Thoracic aorta (tissue), 2 donors: ENCODE data around the gene TSKS. TPM values are rescaled to one million over a fixed set of nuclear protein-coding genes. Genes with fewer than 3 reads are reported as not detected.

Source experiments
- total RNA-seq, 2 donors: library from RNA; depleted of rRNA; stranded (reverse); fragments of >200 nt; gene quantifications; one replicate each; pipeline versions ENCODE4 v1.1.0 to v1.2.3, GENCODE V29; 2016

TSKS gene
- total RNA-seq, 2 donors from 2014 or later: not detected

Other genes with a start within 250 kb of the TSKS start
- 100 to 1,000 TPM in 1 of 2 donors, 10 to 100 TPM in 1; 65.3 to 111 TPM for gene RCN3, start 235.3 kb downstream of the TSKS start, total RNA-seq
- 10 to 100 TPM; 30.8 to 46.8 TPM for gene NOSIP, start 182.8 kb downstream of the TSKS start, total RNA-seq
- not detected for gene PRRG2, start 182.0 kb downstream of the TSKS start, total RNA-seq
- gene PRR12, start 172.1 kb downstream of the TSKS start, total RNA-seq: 10 to 100 TPM; 12.4 to 24.5 TPM
- gene RRAS, start 123.2 kb downstream of the TSKS start, total RNA-seq: 100 to 1,000 TPM in 1 of 2 donors, 10 to 100 TPM in 1; 82.2 to 188 TPM
- 10 to 100 TPM; 27.3 to 30.6 TPM for gene SCAF1, start 121.1 kb downstream of the TSKS start, total RNA-seq
- gene IRF3, start 97.4 kb downstream of the TSKS start, total RNA-seq: 10 to 100 TPM; 33.2 to 52.9 TPM
- gene BCL2L12, start 97.4 kb downstream of the TSKS start, total RNA-seq: 1 to 10 TPM; 2.5 to 3.0 TPM
- 100 to 1,000 TPM; 116 to 118 TPM for gene PRMT1, start 86.0 kb downstream of the TSKS start, total RNA-seq
- 1 to 10 TPM; 2.8 to 6.4 TPM for gene ADM5, start 73.7 kb downstream of the TSKS start, total RNA-seq
- gene CPT1C, start 72.2 kb downstream of the TSKS start, total RNA-seq: 1 to 10 TPM; 2.5 to 3.9 TPM
- gene AP2A1, start 3.7 kb upstream of the TSKS start, total RNA-seq: 10 to 100 TPM; 81.1 to 89.7 TPM
- gene FUZ, start 50.0 kb upstream of the TSKS start, total RNA-seq: 10 to 100 TPM; 23.6 to 27.3 TPM
- 10 to 100 TPM; 29.8 to 37.0 TPM for gene MED25, start 55.0 kb upstream of the TSKS start, total RNA-seq
- 10 to 100 TPM; 62.9 to 72.2 TPM for gene PTOV1, start 87.9 kb upstream of the TSKS start, total RNA-seq
- gene PNKP, start 104.3 kb upstream of the TSKS start, total RNA-seq: 10 to 100 TPM; 55.8 to 78.7 TPM
- 10 to 100 TPM; 15.2 to 20.7 TPM for gene AKT1S1, start 114.0 kb upstream of the TSKS start, total RNA-seq
- gene TBC1D17, start 114.4 kb upstream of the TSKS start, total RNA-seq: 10 to 100 TPM; 27.9 to 31.7 TPM
- gene IL4I1, start 133.6 kb upstream of the TSKS start, total RNA-seq: 1 to 10 TPM; 1.5 to 2.2 TPM
- 1 to 10 TPM; 8.4 to 9.8 TPM for gene ATF5, start 165.9 kb upstream of the TSKS start, total RNA-seq
- gene NUP62, start 166.2 kb upstream of the TSKS start, total RNA-seq: 10 to 100 TPM; 29.9 to 34.3 TPM
- 10 to 100 TPM in 1 of 2 donors, 1 to 10 TPM in 1; 2.8 to 10.0 TPM for gene SIGLEC11, start 197.9 kb upstream of the TSKS start, total RNA-seq